H9 (cell line): Measurements from ENCODE around the gene PIP5K1A. TPM values are rescaled to one million over a fixed set of nuclear protein-coding genes. Genes with fewer than 3 reads are reported as not detected.

ENCODE experiments used
- DNase-seq: peaks from one replicate; pipeline ENCODE4 v3.0.0-alpha.2; 2017
- H2AFZ ChIP-seq: one replicate; pipeline ENCODE4 v1.6.1; 2013; ENCODE audit warnings: mild to moderate bottlenecking, low read length, control low read depth, moderate library complexity
- H2AK5ac ChIP-seq: 2 replicates; pipeline ENCODE4 v1.6.1; 2013; ENCODE audit warnings: low read length, control low read depth, mixed read lengths; ENCODE audit not compliant: insufficient read length
- H2BK120ac ChIP-seq: one replicate; pipeline ENCODE4 v1.6.1; 2013; ENCODE audit warnings: low read depth, mild to moderate bottlenecking, low read length, control low read depth, inconsistent platforms; ENCODE audit not compliant: poor library complexity, severe bottlenecking
- H2BK12ac ChIP-seq: 2 replicates; pipeline ENCODE4 v1.6.1; 2013; ENCODE audit warnings: low read length, control low read depth, mixed read lengths, low read depth; ENCODE audit not compliant: insufficient read length
- H2BK15ac ChIP-seq: 2 replicates; pipeline ENCODE4 v1.6.1; 2013; ENCODE audit warnings: low read depth, low read length, control low read depth
- H2BK20ac ChIP-seq: one replicate; pipeline ENCODE4 v1.6.1; 2013; ENCODE audit warnings: low read depth, mild to moderate bottlenecking, low read length, control low read depth, inconsistent platforms; ENCODE audit not compliant: poor library complexity, severe bottlenecking
- H2BK5ac ChIP-seq: 2 replicates; pipeline ENCODE4 v1.6.1; 2013; ENCODE audit warnings: low read length, control low read depth, mixed read lengths; ENCODE audit not compliant: insufficient read length
- H3K14ac ChIP-seq: 2 replicates; pipeline ENCODE4 v1.6.1; 2013; ENCODE audit warnings: low read length, control low read depth; ENCODE audit not compliant: insufficient read depth
- H3K18ac ChIP-seq: 2 replicates; pipeline ENCODE4 v1.6.1; 2013; ENCODE audit warnings: low read depth, mild to moderate bottlenecking, mixed read lengths, low read length, control low read depth; ENCODE audit not compliant: insufficient read length
- H3K23ac ChIP-seq: 2 replicates; pipeline ENCODE4 v1.6.1; 2013; ENCODE audit warnings: low read length, control low read depth, mixed read lengths, low read depth; ENCODE audit not compliant: insufficient read length
- H3K23me2 ChIP-seq: 2 replicates; pipeline ENCODE4 v1.6.1; 2013; ENCODE audit warnings: low read depth, mild to moderate bottlenecking, mixed read lengths, low read length, control low read depth; ENCODE audit not compliant: insufficient read length, poor library complexity, severe bottlenecking
- H3K27ac ChIP-seq: 2 replicates; pipeline ENCODE4 v1.5.1; 2013; ENCODE audit warnings: low read length, control low read depth, mixed read lengths, low read depth; ENCODE audit not compliant: insufficient read length
- H3K27me3 ChIP-seq: 2 replicates; pipeline ENCODE4 v1.6.1; 2013; ENCODE audit warnings: low read length, control low read depth, inconsistent platforms; ENCODE audit not compliant: insufficient read depth
- H3K4ac ChIP-seq: 2 replicates; pipeline ENCODE4 v1.6.1; 2013; ENCODE audit warnings: low read depth, mild to moderate bottlenecking, control low read depth, inconsistent platforms, low read length, moderate library complexity
- H3K4me1 ChIP-seq: 2 replicates; pipeline ENCODE4 v1.6.1; 2013; ENCODE audit warnings: low read length, control low read depth, inconsistent platforms; ENCODE audit not compliant: insufficient read depth
- H3K4me2 ChIP-seq: 2 replicates; pipeline ENCODE4 v1.6.1; 2013; ENCODE audit warnings: low read length, control low read depth, mixed read lengths; ENCODE audit not compliant: insufficient read length, insufficient read depth
- H3K56ac ChIP-seq: 2 replicates; pipeline ENCODE4 v1.6.1; 2013; ENCODE audit warnings: low read depth, mild to moderate bottlenecking, mixed read lengths, low read length, control low read depth; ENCODE audit not compliant: insufficient read length
- H3K79me1 ChIP-seq: 2 replicates; pipeline ENCODE4 v1.6.1; 2013; ENCODE audit warnings: low read depth, mild to moderate bottlenecking, moderate library complexity, low read length, control low read depth, inconsistent platforms; ENCODE audit not compliant: insufficient read depth, poor library complexity, severe bottlenecking
- H3K79me2 ChIP-seq: 2 replicates; pipeline ENCODE4 v1.6.1; 2013; ENCODE audit warnings: low read length, control low read depth, inconsistent platforms; ENCODE audit not compliant: insufficient read depth
- H3K9ac ChIP-seq: 2 replicates; pipeline ENCODE4 v1.6.1; 2013; ENCODE audit warnings: low read length, control low read depth, mixed read lengths; ENCODE audit not compliant: insufficient read length; ENCODE audit errors: extremely low read depth
- H3K9me3 ChIP-seq: one replicate; pipeline ENCODE4 v1.6.1; 2013; ENCODE audit warnings: low read depth, low read length, inconsistent platforms; ENCODE audit not compliant: control insufficient read depth
- H3T11ph ChIP-seq: one replicate; pipeline ENCODE4 v1.6.1; 2013; ENCODE audit warnings: mild to moderate bottlenecking, low read length, control low read depth, inconsistent platforms
- H4K20me1 ChIP-seq: one replicate; pipeline ENCODE4 v1.6.1; 2013; ENCODE audit not compliant: control insufficient read depth, insufficient read length, insufficient read depth
- H4K5ac ChIP-seq: 2 replicates; pipeline ENCODE4 v1.6.1; 2013; ENCODE audit warnings: low read depth, mild to moderate bottlenecking, mixed read lengths, low read length, control low read depth; ENCODE audit not compliant: insufficient read length
- H4K8ac ChIP-seq: replicated peaks from 2 replicates; pipeline ENCODE4 v1.6.1; 2013; ENCODE audit warnings: low read length, control low read depth, mixed read lengths, low read depth; ENCODE audit not compliant: insufficient read length
- H4K91ac ChIP-seq: 2 replicates; pipeline ENCODE4 v1.6.1; 2013; ENCODE audit warnings: low read depth, mild to moderate bottlenecking, moderate library complexity, mixed read lengths, low read length, control low read depth; ENCODE audit not compliant: insufficient read length
- H3K27ac Mint-ChIP-seq, 3 experiments: 2 replicates in 2 of 3; 3 replicates in 1 of 3; pipeline ENCODE4 v1.8.0; 2020 to 2021; ENCODE audit warnings: mixed read lengths in 3 of 3, mild to moderate bottlenecking in 1 of 3, moderate library complexity in 1 of 3
- H3K27me3 Mint-ChIP-seq: 2 replicates; pipeline ENCODE4 v1.8.0; 2021; ENCODE audit warnings: low read depth, mild to moderate bottlenecking, moderate library complexity, mixed read lengths
- H3K36me3 Mint-ChIP-seq, 3 experiments: 2 replicates in 2 of 3; 3 replicates in 1 of 3; pipeline ENCODE4 v1.8.0; 2020 to 2021; ENCODE audit warnings: low read depth in 3 of 3, mixed read lengths in 3 of 3; ENCODE audit not compliant: insufficient read depth in 1 of 3
- H3K4me1 Mint-ChIP-seq, 2 experiments: 2 replicates each; pipeline ENCODE4 v1.8.0; 2020; ENCODE audit warnings: mixed read lengths in 2 of 2
- H3K4me3 Mint-ChIP-seq, 2 experiments: 2 replicates in 1 of 2; 3 replicates in 1 of 2; pipeline ENCODE4 v1.8.0; 2020 to 2021; ENCODE audit warnings: mild to moderate bottlenecking in 2 of 2, mixed read lengths in 2 of 2, moderate library complexity in 1 of 2
- H3K9me3 Mint-ChIP-seq, 2 experiments: 2 replicates in 1 of 2; 3 replicates in 1 of 2; pipeline ENCODE4 v1.8.0; 2020; ENCODE audit warnings: mild to moderate bottlenecking in 2 of 2, mixed read lengths in 2 of 2, moderate library complexity in 1 of 2
- WGBS: extraction: QIAGEN DNeasy Blood & Tissue Kit; methylation state at CpG from one replicate; pipeline ENCODE4 v1.1.7; 2013; ENCODE audit warnings: missing lambda C conversion rate, low lambda C conversion rate, mixed read lengths; ENCODE audit not compliant: insufficient read length; ENCODE audit errors: extremely low coverage; 5-methylcytosine and 5-hydroxymethylcytosine counted together
- total RNA-seq: library from RNA; stranded (reverse); gene quantifications from 2 replicates; pipeline ENCODE4 v1.2.1, GENCODE V29; 2021
- TF ChIP-seq, protein P1 (sequence below): fragments of 200-600 bp; sonication (generic); conservative IDR thresholded peaks from 3 replicates; pipeline ENCODE4 v1.8.0; 2021; ENCODE audit warnings: antibody characterized with exemption, mild to moderate bottlenecking

PIP5K1A gene
- total RNA-seq, 1 experiment from 2014 or later, result 94.6 TPM

DNA sequence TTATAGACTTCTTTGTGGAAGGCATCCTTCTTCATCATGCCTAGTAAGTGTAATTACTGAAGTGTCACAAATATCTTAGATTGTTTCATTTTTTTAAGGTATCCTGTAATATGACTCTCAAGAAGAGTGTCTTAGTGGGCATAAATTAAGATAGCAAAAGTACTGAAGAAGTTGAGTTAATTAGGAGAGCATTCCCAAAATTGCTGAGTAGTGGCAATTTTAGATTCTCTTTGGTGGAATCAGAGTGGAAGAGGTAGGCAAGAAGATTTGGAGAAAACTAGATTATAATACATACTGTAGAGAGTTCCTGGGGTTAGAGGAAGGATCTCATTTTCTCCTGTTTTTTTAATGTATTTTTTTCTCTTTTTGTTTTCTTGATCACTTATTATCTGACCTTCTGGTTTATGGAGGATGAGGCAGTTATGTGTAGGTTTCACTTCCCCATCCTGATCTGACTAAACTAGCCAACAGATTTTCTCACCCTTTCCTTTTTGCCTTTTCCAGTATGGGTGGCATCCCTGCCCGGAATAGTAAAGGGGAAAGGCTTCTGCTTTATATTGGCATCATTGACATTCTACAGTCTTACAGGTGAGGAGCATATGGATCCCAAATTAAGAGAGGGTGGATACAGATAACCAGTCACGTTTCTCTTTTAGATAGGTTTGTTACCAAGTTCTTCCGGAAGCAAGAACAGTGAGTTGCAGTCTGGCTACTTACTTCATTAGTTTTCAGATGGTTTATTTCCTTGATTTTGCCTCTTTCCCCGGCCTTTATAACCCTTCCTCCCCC lies 39.5 kb downstream of the PIP5K1A start:
- Histone ChIP-seq H3K9me3 (no peaks in the 10 kb centered on the region), H3K27ac (no peak overlapping the region), H2BK5ac (no peak overlapping the region), H4K8ac (no peak overlapping the region), H3K4me2 (no peak overlapping the region), H3T11ph (no peak overlapping the region), H2BK15ac (no peak overlapping the region), H2AFZ (no peak overlapping the region), H3K4ac (no peak overlapping the region), H3K79me2 (no peaks in the 10 kb centered on the region), H2BK12ac (no peak overlapping the region), H2BK120ac (no peak overlapping the region), H2BK20ac (no peak overlapping the region), H4K91ac (no peak overlapping the region), H3K14ac (no peak overlapping the region), H2AK5ac (no peak overlapping the region), H4K20me1 (no peaks in the 10 kb centered on the region), H3K27me3 (no peaks in the 10 kb centered on the region), H3K23ac (no peak overlapping the region), H3K23me2 (no peaks in the 10 kb centered on the region), H3K79me1 (no peaks in the 10 kb centered on the region), H3K4me1 (no peaks in the 10 kb centered on the region), H3K18ac (no peak overlapping the region), H4K5ac (no peak overlapping the region), H3K56ac (no peak overlapping the region), H3K9ac (no peak overlapping the region)
- WGBS, result no CpG with 5 or more reads among the region's 4 CpGs
- TF ChIP-seq, protein P1, sequence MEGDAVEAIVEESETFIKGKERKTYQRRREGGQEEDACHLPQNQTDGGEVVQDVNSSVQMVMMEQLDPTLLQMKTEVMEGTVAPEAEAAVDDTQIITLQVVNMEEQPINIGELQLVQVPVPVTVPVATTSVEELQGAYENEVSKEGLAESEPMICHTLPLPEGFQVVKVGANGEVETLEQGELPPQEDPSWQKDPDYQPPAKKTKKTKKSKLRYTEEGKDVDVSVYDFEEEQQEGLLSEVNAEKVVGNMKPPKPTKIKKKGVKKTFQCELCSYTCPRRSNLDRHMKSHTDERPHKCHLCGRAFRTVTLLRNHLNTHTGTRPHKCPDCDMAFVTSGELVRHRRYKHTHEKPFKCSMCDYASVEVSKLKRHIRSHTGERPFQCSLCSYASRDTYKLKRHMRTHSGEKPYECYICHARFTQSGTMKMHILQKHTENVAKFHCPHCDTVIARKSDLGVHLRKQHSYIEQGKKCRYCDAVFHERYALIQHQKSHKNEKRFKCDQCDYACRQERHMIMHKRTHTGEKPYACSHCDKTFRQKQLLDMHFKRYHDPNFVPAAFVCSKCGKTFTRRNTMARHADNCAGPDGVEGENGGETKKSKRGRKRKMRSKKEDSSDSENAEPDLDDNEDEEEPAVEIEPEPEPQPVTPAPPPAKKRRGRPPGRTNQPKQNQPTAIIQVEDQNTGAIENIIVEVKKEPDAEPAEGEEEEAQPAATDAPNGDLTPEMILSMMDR, result no peak
- H3K4me1 Mint-ChIP-seq, result no peaks in the 10 kb centered on the region
- H3K9me3 Mint-ChIP-seq, result no peaks in the 10 kb centered on the region
- H3K27me3 Mint-ChIP-seq, result no peaks in the 10 kb centered on the region
- peaks cover 56 to 96% (median 91%) of the 10 kb centered on the region in 3 experiments; a peak in 6 of 7 replicates for H3K36me3 Mint-ChIP-seq
- DNase-seq, result no peak
- no peak overlapping the region; a peak in 1 of 7 replicates for H3K27ac Mint-ChIP-seq
- H3K4me3 Mint-ChIP-seq, result no peak overlapping the region
